ENCODE measurements around the gene SIPA1L2.
"Not testable (repeated sequence)": the region's sequence is repeated elsewhere in the genome, so short reads cannot be mapped to it uniquely, and the experiment has no call there.

SIPA1L2 gene

GRCh38 chr1:232612836-232613235 is 17.1 kb downstream of the SIPA1L2 start:
- DNase-seq = not testable (repeated sequence)

- no peak for DNase-seq
Measured at GRCh38 chr1:232611834-232612233, 18.1 kb downstream of the SIPA1L2 start.

- DNase-seq = not testable (repeated sequence)
Measured at GRCh38 chr1:232610902-232611745, 18.8 kb downstream of the SIPA1L2 start.

GRCh38 chr1:232610192-232610901 is 19.6 kb downstream of the SIPA1L2 start:
- DNase-seq = no peak

GRCh38 chr1:232608427-232608826 is 21.5 kb downstream of the SIPA1L2 start:
- no peak for DNase-seq

GRCh38 chr1:232602622-232603021 is 27.3 kb downstream of the SIPA1L2 start:
- DNase-seq = no peak

- no peak for DNase-seq
Measured at GRCh38 chr1:232600424-232601258, 29.3 kb downstream of the SIPA1L2 start.

GRCh38 chr1:232599178-232600041 is 30.5 kb downstream of the SIPA1L2 start:
- no peak for DNase-seq

GRCh38 chr1:232598837-232599177 is 31.1 kb downstream of the SIPA1L2 start:
- no peak for DNase-seq

- no peak for DNase-seq
Measured at GRCh38 chr1:232598133-232598532, 31.8 kb downstream of the SIPA1L2 start.

- no peak for DNase-seq
Measured at GRCh38 chr1:232597721-232598120, 32.2 kb downstream of the SIPA1L2 start.

- no peak for DNase-seq
Measured at GRCh38 chr1:232596666-232597303, 33.1 kb downstream of the SIPA1L2 start.

GRCh38 chr1:232594768-232595698 is 34.9 kb downstream of the SIPA1L2 start:
- no peak for DNase-seq

- no peak for DNase-seq
Measured at GRCh38 chr1:232593717-232594502, 36.0 kb downstream of the SIPA1L2 start.

- no peak for DNase-seq
Measured at GRCh38 chr1:232591344-232591743, 38.6 kb downstream of the SIPA1L2 start.

- DNase-seq = no peak
Measured at GRCh38 chr1:232590744-232591082, 39.2 kb downstream of the SIPA1L2 start.

- DNase-seq = no peak
Measured at GRCh38 chr1:232589812-232590743, 39.9 kb downstream of the SIPA1L2 start.

- no peak for DNase-seq
Measured at GRCh38 chr1:232589111-232589811, 40.7 kb downstream of the SIPA1L2 start.
